H1 (cell line): ENCODE results near the gene CACNA1C.

ENCODE experiments used
- ATF3 ChIP-seq: IDR thresholded peaks from 2 replicates; pipeline ENCODE4 v1.6.1; 2011; ENCODE audit warnings: low read depth, mild to moderate bottlenecking, low read length; ENCODE audit not compliant: insufficient read depth
- CHD1 ChIP-seq: IDR thresholded peaks from 2 replicates; pipeline ENCODE4 v1.6.1; 2012; ENCODE audit warnings: low read depth, low read length, improper control_type of control experiment
- CTCF ChIP-seq, 3 experiments: IDR thresholded peaks; 1 replicate in 2 of 3; 2 replicates in 1 of 3; pipeline versions ENCODE4 v1.5.1 to v1.6.1; 2011; ENCODE audit warnings: low read length in 3 of 3, mild to moderate bottlenecking in 3 of 3, inconsistent platforms in 2 of 3, low read depth in 1 of 3, moderate library complexity in 1 of 3; ENCODE audit not compliant: insufficient read depth in 1 of 3; ENCODE audit errors: control extremely low read depth in 1 of 3
- EP300 ChIP-seq, 2 experiments: IDR thresholded peaks; 1 replicate in 1 of 2; 2 replicates in 1 of 2; pipeline ENCODE4 v1.6.1; 2011 to 2012; ENCODE audit warnings: low read depth in 2 of 2, low read length in 2 of 2, mild to moderate bottlenecking in 2 of 2, borderline replicate concordance in 1 of 2, inconsistent platforms in 1 of 2, moderate library complexity in 1 of 2
- GABPA ChIP-seq: IDR thresholded peaks from 2 replicates; pipeline ENCODE4 v1.6.1; 2011; ENCODE audit warnings: mild to moderate bottlenecking, low read length, moderate library complexity, borderline replicate concordance; ENCODE audit not compliant: insufficient read depth
- POLR2A ChIP-seq, 2 experiments: IDR thresholded peaks; 1 replicate in 1 of 2; 2 replicates in 1 of 2; pipeline ENCODE4 v1.6.1; 2011; ENCODE audit warnings: low read depth in 2 of 2, low read length in 2 of 2, mild to moderate bottlenecking in 2 of 2; ENCODE audit errors: control extremely low read depth in 1 of 2
- RFX5 ChIP-seq: IDR thresholded peaks from 2 replicates; pipeline ENCODE4 v1.6.1; 2011; ENCODE audit warnings: low read depth, low read length, improper control_type of control experiment, borderline replicate concordance
- SP1 ChIP-seq: IDR thresholded peaks from 2 replicates; pipeline ENCODE4 v1.6.1; 2011; ENCODE audit warnings: low read depth, low read length
- SUZ12 ChIP-seq: fragments of 200-600 bp; sonication (generic); IDR thresholded peaks from 2 replicates; pipeline ENCODE4 v1.6.1; 2012; ENCODE audit warnings: mild to moderate bottlenecking, inconsistent platforms, low read length, moderate library complexity, mixed read lengths
- TEAD4 ChIP-seq: IDR thresholded peaks from 2 replicates; pipeline ENCODE4 v1.6.1; 2012; ENCODE audit warnings: low read depth, low read length, inconsistent platforms, mixed read lengths

- TF ChIP-seq ATF3 (no peak), EP300 (IDR thresholded peaks at IDR 0.05; ENCODE audit: borderline replicate concordance in 1 of 2, low read depth in 2 of 2, low read length in 2 of 2) (no peak), RFX5 (no peak), GABPA (no peak), CTCF (IDR thresholded peaks at IDR 0.05; ENCODE audit: control extremely low read depth in 1 of 3, insufficient read depth in 1 of 3, low read depth in 1 of 3, low read length in 3 of 3) (no peak), SUZ12 (no peak), SP1 (no peak), TEAD4 (no peak), CHD1 (no peak), POLR2A (IDR thresholded peaks at IDR 0.05; ENCODE audit: control extremely low read depth in 1 of 2, low read depth in 2 of 2, low read length in 2 of 2) (no peak)
Measured at GRCh38 chr12:2402073-2402579, 349.3 kb downstream of the CACNA1C start.
